Activated naive CD8-positive, alpha-beta T cell (primary cell): Measurements from ENCODE around the gene LARGE1.

Source experiments
- H3K27ac Mint-ChIP-seq: one replicate; pipeline ENCODE4 v1.8.0; 2021; ENCODE audit warnings: mixed read lengths
- H3K27me3 Mint-ChIP-seq: one replicate; pipeline ENCODE4 v1.8.0; 2021; ENCODE audit warnings: mixed read lengths
- H3K36me3 Mint-ChIP-seq: one replicate; pipeline ENCODE4 v1.8.0; 2021; ENCODE audit warnings: mixed read lengths
- H3K4me1 Mint-ChIP-seq: one replicate; pipeline ENCODE4 v1.8.0; 2021; ENCODE audit warnings: low read depth, mixed read lengths
- H3K4me3 Mint-ChIP-seq: one replicate; pipeline ENCODE4 v1.8.0; 2021; ENCODE audit warnings: mild to moderate bottlenecking, mixed read lengths
- H3K9me3 Mint-ChIP-seq: one replicate; pipeline ENCODE4 v1.8.0; 2021; ENCODE audit warnings: low read depth, mixed read lengths

Gene LARGE1

GRCh38 chr22:33842006-33842354 lies 78.3 kb downstream of the LARGE1 start:
- Mint-ChIP-seq H3K27me3 (no peaks in the 10 kb centered on the region), H3K27ac (no peak overlapping the region), H3K4me1 (no peaks in the 10 kb centered on the region), H3K4me3 (no peak overlapping the region), H3K36me3 (peaks cover under 1% of the 10 kb centered on the region), H3K9me3 (peaks cover 2% of the 10 kb centered on the region)

DNA sequence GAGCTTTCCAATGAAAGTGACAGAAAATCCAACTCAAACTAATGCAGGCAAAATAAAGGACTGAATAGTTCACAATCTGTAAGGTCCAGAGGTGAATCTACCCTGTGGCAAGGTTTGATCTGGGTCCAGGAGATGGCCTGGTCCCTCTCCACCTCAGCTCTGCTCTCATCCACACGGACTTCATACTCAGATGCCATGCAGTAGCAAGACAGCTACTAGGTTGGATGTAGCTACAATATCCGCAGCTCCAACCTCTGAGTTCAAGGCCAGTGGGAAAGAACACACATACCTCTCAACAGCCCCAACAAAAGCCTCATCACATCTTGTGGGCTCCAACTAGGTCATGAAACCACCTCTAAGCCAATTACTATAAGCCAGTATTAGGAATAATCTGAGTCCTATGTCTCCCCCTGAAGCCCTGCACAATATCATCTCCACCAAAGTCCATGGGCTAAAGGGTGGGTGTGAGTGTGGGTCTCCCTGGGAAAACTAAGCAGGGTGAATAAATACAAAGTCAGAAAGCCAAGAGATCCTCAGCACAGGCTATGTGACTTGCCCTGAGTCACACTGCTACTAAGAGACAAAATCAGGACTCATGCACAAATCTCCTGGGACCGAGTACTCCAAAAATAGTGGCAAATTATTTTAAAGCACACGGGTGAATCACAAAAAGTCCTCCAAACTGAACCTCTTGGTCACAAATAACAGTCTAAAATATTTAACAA lies 78.8 kb downstream of the LARGE1 start:
- Mint-ChIP-seq H3K9me3 (no peaks in the 10 kb centered on the region), H3K27me3 (no peaks in the 10 kb centered on the region), H3K4me1 (no peaks in the 10 kb centered on the region), H3K4me3 (no peak overlapping the region), H3K27ac (no peak overlapping the region), H3K36me3 (no peaks in the 10 kb centered on the region)

GRCh38 chr22:33838644-33839043 lies 81.6 kb downstream of the LARGE1 start:
- no peak overlapping the region for H3K4me3 Mint-ChIP-seq
- H3K27ac Mint-ChIP-seq = no peak overlapping the region
- no peaks in the 10 kb centered on the region for H3K27me3 Mint-ChIP-seq
- no peaks in the 10 kb centered on the region for H3K4me1 Mint-ChIP-seq
- H3K36me3 Mint-ChIP-seq = no peaks in the 10 kb centered on the region
- H3K9me3 Mint-ChIP-seq = no peaks in the 10 kb centered on the region

GRCh38 chr22:33837826-33838225 lies 82.5 kb downstream of the LARGE1 start:
- no peak overlapping the region for H3K27ac Mint-ChIP-seq
- no peaks in the 10 kb centered on the region for H3K9me3 Mint-ChIP-seq
- H3K4me3 Mint-ChIP-seq = no peak overlapping the region

DNA sequence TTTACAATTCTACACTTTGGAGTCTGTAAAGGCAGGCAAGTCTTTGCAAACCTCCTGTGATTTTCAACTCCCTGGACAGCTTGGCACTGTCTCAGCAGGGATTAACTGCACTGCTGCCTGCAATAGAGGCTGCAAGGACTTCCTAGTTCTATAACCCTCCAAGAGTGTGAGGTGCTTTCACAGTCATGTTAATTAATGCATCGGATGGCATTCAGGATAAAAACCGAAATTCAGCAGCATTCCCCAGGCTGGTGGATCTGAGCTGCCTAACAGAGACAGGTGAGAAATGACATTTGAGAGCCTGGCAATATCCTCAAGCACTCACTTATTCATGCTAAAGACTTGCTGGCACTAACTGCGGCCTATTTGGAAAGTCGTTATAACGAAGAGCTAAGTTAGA lies 85.0 kb downstream of the LARGE1 start:
- H3K9me3 Mint-ChIP-seq = no peaks in the 10 kb centered on the region
- no peaks in the 10 kb centered on the region for H3K36me3 Mint-ChIP-seq
- peaks cover 2% of the 10 kb centered on the region for H3K27me3 Mint-ChIP-seq
- no peak overlapping the region for H3K4me3 Mint-ChIP-seq
- no peaks in the 10 kb centered on the region for H3K4me1 Mint-ChIP-seq
- H3K27ac Mint-ChIP-seq = no peak overlapping the region

More at GRCh38 chr22:33837826-33838225, 82.5 kb downstream of the LARGE1 start:
- H3K27me3 Mint-ChIP-seq = no peaks in the 10 kb centered on the region
- H3K36me3 Mint-ChIP-seq = no peaks in the 10 kb centered on the region
- no peaks in the 10 kb centered on the region for H3K4me1 Mint-ChIP-seq

DNA sequence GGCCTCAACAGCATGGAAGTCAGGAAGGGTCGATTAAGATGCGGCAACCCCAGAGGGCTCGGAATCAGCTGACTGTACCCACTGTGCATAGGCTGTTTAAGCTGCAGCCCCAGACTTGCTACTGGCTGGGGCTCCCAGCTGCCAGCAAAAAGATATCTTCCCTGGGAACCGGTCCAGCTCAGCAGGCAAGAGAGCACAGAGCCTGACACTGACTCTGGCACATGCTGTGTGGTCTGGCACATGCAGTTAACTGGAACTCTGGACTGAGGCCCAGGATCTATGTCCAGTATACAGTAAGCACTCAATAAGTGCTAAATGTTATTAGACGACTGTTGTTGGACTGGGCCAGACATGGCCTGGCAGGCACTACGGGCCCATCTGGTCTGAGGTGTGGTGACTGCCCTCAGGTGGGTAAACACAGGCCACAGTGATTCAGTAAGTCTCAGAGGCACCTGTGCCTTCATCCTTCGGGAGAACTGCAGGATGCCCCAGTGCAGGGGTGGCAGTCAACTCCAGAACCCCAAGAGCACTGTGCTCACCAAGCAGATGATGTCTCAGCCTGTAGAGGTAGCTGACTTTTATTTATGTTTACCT lies 87.6 kb downstream of the LARGE1 start:
- Mint-ChIP-seq H3K9me3 (no peaks in the 10 kb centered on the region), H3K27me3 (peaks cover 2% of the 10 kb centered on the region), H3K27ac (no peak overlapping the region), H3K4me3 (no peak overlapping the region), H3K36me3 (no peaks in the 10 kb centered on the region), H3K4me1 (no peaks in the 10 kb centered on the region)

DNA sequence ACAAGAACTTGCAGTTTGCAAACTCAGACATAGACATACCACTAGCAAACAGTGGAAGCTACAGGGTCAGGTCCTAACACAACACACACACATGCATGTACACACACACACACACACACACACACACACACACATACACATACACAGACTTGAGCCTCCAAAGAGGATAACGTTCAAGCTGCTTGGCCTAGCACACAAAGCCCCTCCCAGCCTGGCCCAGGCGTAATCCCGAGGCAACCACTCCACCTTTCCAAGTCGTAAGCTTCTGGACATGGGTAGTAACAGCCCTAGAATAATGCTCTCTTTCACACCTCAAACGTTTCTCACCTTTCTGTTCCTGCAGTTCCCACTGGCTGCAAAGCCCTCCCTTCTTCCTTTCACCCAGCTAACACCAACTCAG lies 88.6 kb downstream of the LARGE1 start:
- no peaks in the 10 kb centered on the region for H3K9me3 Mint-ChIP-seq
- H3K27me3 Mint-ChIP-seq = peaks cover 2% of the 10 kb centered on the region
- no peaks in the 10 kb centered on the region for H3K36me3 Mint-ChIP-seq
- no peaks in the 10 kb centered on the region for H3K4me1 Mint-ChIP-seq
- no peak overlapping the region for H3K27ac Mint-ChIP-seq
- H3K4me3 Mint-ChIP-seq = no peak overlapping the region

DNA sequence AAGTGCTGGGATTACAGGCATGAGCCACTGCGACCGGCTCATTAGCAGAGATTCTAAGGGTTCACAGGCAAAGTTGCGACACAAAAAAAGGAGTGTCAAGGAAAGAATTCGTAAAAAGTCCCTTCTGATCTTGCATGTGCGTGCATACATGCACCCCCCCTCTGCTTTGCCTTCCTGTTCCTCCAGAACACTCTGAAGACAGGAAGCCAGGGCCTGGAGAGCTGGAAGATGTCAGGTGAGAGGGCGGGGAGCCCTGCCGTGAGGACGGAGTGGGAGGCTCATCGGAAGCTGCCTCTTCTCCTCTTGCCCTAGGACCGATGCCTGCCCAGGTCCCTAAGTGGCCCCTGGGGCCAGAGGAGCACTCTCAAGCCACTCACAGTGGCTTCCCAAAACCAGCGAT lies 89.1 kb downstream of the LARGE1 start:
- Mint-ChIP-seq H3K4me1 (no peaks in the 10 kb centered on the region), H3K27ac (no peak overlapping the region), H3K9me3 (no peaks in the 10 kb centered on the region), H3K4me3 (no peak overlapping the region), H3K27me3 (peaks cover 2% of the 10 kb centered on the region), H3K36me3 (no peaks in the 10 kb centered on the region)

GRCh38 chr22:33829546-33830280 lies 90.6 kb downstream of the LARGE1 start:
- Mint-ChIP-seq H3K9me3 (no peaks in the 10 kb centered on the region), H3K4me3 (no peak overlapping the region), H3K4me1 (no peaks in the 10 kb centered on the region), H3K27me3 (peaks cover 2% of the 10 kb centered on the region), H3K27ac (no peak overlapping the region), H3K36me3 (no peaks in the 10 kb centered on the region)

GRCh38 chr22:33828302-33828701 lies 92.0 kb downstream of the LARGE1 start:
- Mint-ChIP-seq H3K36me3 (no peaks in the 10 kb centered on the region), H3K27me3 (peaks cover 2% of the 10 kb centered on the region), H3K4me1 (no peaks in the 10 kb centered on the region), H3K9me3 (no peaks in the 10 kb centered on the region), H3K27ac (no peak overlapping the region), H3K4me3 (no peak overlapping the region)

DNA sequence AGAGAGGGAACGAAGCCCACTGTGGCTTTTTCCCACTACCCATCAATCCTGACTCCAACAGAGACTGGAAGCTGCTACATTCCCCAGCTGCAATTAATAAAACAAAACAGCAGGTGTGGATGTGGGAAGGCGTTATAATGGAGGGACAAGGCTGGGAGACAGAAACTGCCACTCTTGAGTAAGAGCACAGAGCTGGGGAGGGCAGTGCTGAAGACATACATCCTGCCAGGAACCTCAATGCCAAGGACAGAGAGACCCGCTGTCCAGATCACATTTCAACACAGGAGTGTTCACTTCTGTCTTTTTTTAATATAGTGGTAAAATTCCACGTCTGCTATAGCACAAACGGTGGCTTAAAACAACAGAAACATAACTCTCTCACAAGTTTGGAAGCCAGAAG lies 94.5 kb downstream of the LARGE1 start:
- Mint-ChIP-seq H3K4me1 (no peaks in the 10 kb centered on the region), H3K4me3 (no peak overlapping the region), H3K9me3 (no peaks in the 10 kb centered on the region), H3K27ac (no peak overlapping the region), H3K27me3 (no peaks in the 10 kb centered on the region), H3K36me3 (no peaks in the 10 kb centered on the region)

- H3K9me3 Mint-ChIP-seq = no peaks in the 10 kb centered on the region
- H3K27ac Mint-ChIP-seq = no peak overlapping the region
- no peaks in the 10 kb centered on the region for H3K4me1 Mint-ChIP-seq
- no peaks in the 10 kb centered on the region for H3K27me3 Mint-ChIP-seq
- no peaks in the 10 kb centered on the region for H3K36me3 Mint-ChIP-seq
- H3K4me3 Mint-ChIP-seq = no peak overlapping the region
Observed at GRCh38 chr22:33823552-33823951, 96.7 kb downstream of the LARGE1 start.

GRCh38 chr22:33821290-33821689 lies 99.0 kb downstream of the LARGE1 start:
- Mint-ChIP-seq H3K4me1 (no peaks in the 10 kb centered on the region), H3K27ac (no peak overlapping the region), H3K27me3 (no peaks in the 10 kb centered on the region), H3K9me3 (no peaks in the 10 kb centered on the region), H3K36me3 (no peaks in the 10 kb centered on the region), H3K4me3 (no peak overlapping the region)

GRCh38 chr22:33819743-33820142 lies 100.5 kb downstream of the LARGE1 start:
- Mint-ChIP-seq H3K27ac (no peak overlapping the region), H3K4me3 (no peak overlapping the region), H3K27me3 (no peaks in the 10 kb centered on the region), H3K4me1 (no peaks in the 10 kb centered on the region), H3K36me3 (no peaks in the 10 kb centered on the region), H3K9me3 (peaks cover 5% of the 10 kb centered on the region)

DNA sequence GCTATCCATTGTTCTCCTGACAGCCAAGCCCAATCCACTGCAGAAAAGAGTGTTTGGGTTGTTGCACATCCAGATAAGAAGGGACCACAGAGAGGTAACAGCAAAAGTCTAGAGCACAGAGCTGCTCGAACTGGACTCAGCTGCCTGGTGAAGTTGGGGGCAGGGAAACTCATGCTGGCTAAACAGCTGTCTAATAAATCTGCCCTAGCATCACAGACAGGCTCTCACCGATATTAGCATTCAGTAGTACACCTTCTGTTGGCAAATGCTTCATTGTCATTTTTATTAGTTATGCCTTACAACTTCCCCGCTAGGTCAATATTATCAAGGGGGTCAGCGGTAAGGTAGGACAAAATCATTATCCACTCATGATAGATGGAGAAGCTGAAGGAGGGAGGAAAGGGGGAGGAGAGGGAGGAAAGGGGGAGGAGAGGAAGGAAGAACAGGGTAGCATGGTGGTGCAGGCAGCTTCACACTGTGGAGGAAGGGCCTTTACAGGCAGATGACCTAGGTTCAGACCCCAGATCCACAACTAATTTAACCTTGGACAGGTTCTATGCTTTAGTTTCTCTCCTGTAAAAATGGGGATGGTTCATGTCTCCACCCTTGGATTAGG lies 102.7 kb downstream of the LARGE1 start:
- Mint-ChIP-seq H3K4me3 (no peak overlapping the region), H3K27ac (no peak overlapping the region), H3K4me1 (no peaks in the 10 kb centered on the region), H3K9me3 (peaks cover 12% of the 10 kb centered on the region), H3K36me3 (no peaks in the 10 kb centered on the region), H3K27me3 (no peaks in the 10 kb centered on the region)
